Sigmoid colon (tissue), 7 donors: ENCODE data around the gene ATRX. TPM values are rescaled to one million over a fixed set of nuclear protein-coding genes. Genes with fewer than 3 reads are reported as not detected.
A peak's percentile ranks its signal among the peaks of the same experiment; 100 is the strongest.
"Not testable (repeated sequence)": the region's sequence is repeated elsewhere in the genome, so short reads cannot be mapped to it uniquely, and the experiment has no call there.

Experiments used
- DNase-seq: peaks from one replicate; pipeline ENCODE4 v3.0.0-alpha.2; 2019
- H3K27ac ChIP-seq, 4 donors: fragments of 200-600 bp; sonication (generic); one replicate each; pipeline ENCODE4 v1.5.1; 2016 to 2019; ENCODE audit warnings: mild to moderate bottlenecking in 1 of 4
- H3K27me3 ChIP-seq, 3 donors: fragments of 200-600 bp; sonication (generic); one replicate each; pipeline ENCODE4 v1.5.1; 2019; ENCODE audit warnings: mild to moderate bottlenecking in 1 of 3
- H3K36me3 ChIP-seq, 4 donors: fragments of 200-600 bp; sonication (generic); one replicate each; pipeline ENCODE4 v1.5.1; 2016 to 2019
- H3K4me1 ChIP-seq, 4 donors: fragments of 200-600 bp; sonication (generic); one replicate each; pipeline ENCODE4 v1.5.1; 2017 to 2019
- H3K4me3 ChIP-seq, 4 donors: fragments of 200-600 bp; sonication (generic); one replicate each; pipeline ENCODE4 v1.5.1; 2017 to 2019; ENCODE audit warnings: mild to moderate bottlenecking in 2 of 4, moderate library complexity in 1 of 4
- H3K9me3 ChIP-seq, 4 donors: fragments of 200-600 bp in 3 of 4; sonication (generic) in 3 of 4; one replicate each; pipeline versions ENCODE4 v1.5.1 to v1.6.1; 2013 to 2019
- CTCF ChIP-seq, 4 experiments: fragments of 450-650 bp in 3 of 4; fragments of 200-600 bp in 1 of 4; IDR thresholded peaks; one replicate each; pipeline ENCODE4 v1.5.1; 2016 to 2019; ENCODE audit warnings: antibody characterized with exemption in 4 of 4, mild to moderate bottlenecking in 3 of 4, moderate library complexity in 2 of 4
- EP300 ChIP-seq, 4 donors: sonication (generic); formaldehyde crosslinking; IDR thresholded peaks; one replicate each; pipeline ENCODE4 v1.6.1; 2017; ENCODE audit warnings: antibody characterized with exemption in 4 of 4
- POLR2A ChIP-seq, 2 donors: fragments of 450-650 bp; IDR thresholded peaks; one replicate each; pipeline ENCODE4 v1.6.1; 2016; ENCODE audit warnings: antibody characterized with exemption in 2 of 2, mild to moderate bottlenecking in 2 of 2, moderate library complexity in 2 of 2
- POLR2AphosphoS5 ChIP-seq, 4 donors: sonication (generic); formaldehyde crosslinking; IDR thresholded peaks; one replicate each; pipeline ENCODE4 v1.6.1; 2017; ENCODE audit warnings: antibody characterized with exemption in 4 of 4
- WGBS, 2 donors: extraction: QIAGEN DNeasy Blood & Tissue Kit; methylation state at CpG; one replicate each; pipeline ENCODE4 v1.1.7; 2013; 5-methylcytosine and 5-hydroxymethylcytosine counted together
- intact Hi-C: fragments of 100-400 bp; cut with DNase I; formaldehyde crosslinking; loops from one replicate; pipeline ENCODE4 v1.15.1; 2023
- polyA plus RNA-seq, 3 donors: library from polyadenylated mRNA; stranded (reverse); fragments of 200-250 nt; gene quantifications; one replicate each; pipeline ENCODE4 v1.2.3, GENCODE V29; 2013
- total RNA-seq, 4 donors: library from RNA; depleted of rRNA; stranded (reverse); fragments of >200 nt; gene quantifications; one replicate each; pipeline ENCODE4 v1.1.0, GENCODE V29; 2016
- donor health status: healthy with polysubstance abuse.
- donor health status: Bipolar disorder and iron deficiency.
- donor health status: healthy.

Gene ATRX
- total RNA-seq (100 to 1,000 TPM; 102 to 142 (median 140) TPM), polyA plus RNA-seq (10 to 100 TPM in 1 of 3 donors, 1 to 10 TPM in 2; 4.6 to 15.6 (median 6.0) TPM)

GRCh38 chrX:77785486-77786364, at the start of gene ATRX:
Gene ATRX, minus strand, starts transcription at chrX:77786216. Its CDS starts 215 bp downstream, at chrX:77786001.
- intact Hi-C loops, result loop anchor here (10.0 kb wide), 2 partner anchors 109 to 319 kb away; partner anchors contain the start of genes COX7B, MAGT1 and PGK1
- H3K9me3 ChIP-seq, result no peaks in the 10 kb centered on the region
- DNase-seq, result peak; percentile 84
- H3K4me1 ChIP-seq, result peaks cover 0 to 8% (median 3%) of the 10 kb centered on the region in 4 donors
- H3K27me3 ChIP-seq, result no peaks in the 10 kb centered on the region
- peak within 1 kb of the TSS; percentile 61 to 68 (median 62) for H3K4me3 ChIP-seq
- TF ChIP-seq POLR2AphosphoS5 (IDR thresholded peaks at IDR 0.05) (peak; percentile 39 to 69 (median 50)), CTCF (IDR thresholded peaks at IDR 0.05) (no peak), EP300 (IDR thresholded peaks at IDR 0.05) (no peak), POLR2A (IDR thresholded peaks at IDR 0.05) (peak in 1 of 2 donors; percentile 11)
- no peaks in the 10 kb centered on the region for H3K36me3 ChIP-seq
- H3K27ac ChIP-seq, result peak within 1 kb of the TSS; percentile 84 to 92 (median 90)
- WGBS, 2 donors, result 0 to 1% methylated on average over 61 of the region's 61 CpGs

- intact Hi-C loops, DNase-seq, H3K27ac ChIP-seq, H3K9me3 ChIP-seq, H3K4me1 ChIP-seq, H3K27me3 ChIP-seq, H3K4me3 ChIP-seq: not testable (repeated sequence)
- H3K36me3 ChIP-seq, result peaks cover 0 to 12% (median 0%) of the 10 kb centered on the region in 4 donors
- WGBS, 2 donors, result 93 to 96% methylated on average over 5 of the region's 5 CpGs
These were observed 45.5 kb upstream of the ATRX start for GRCh38 chrX:77831544-77831943.

GRCh38 chrX:77821989-77822388, 36.0 kb upstream of the ATRX start:
- H3K27me3 ChIP-seq, H3K4me3 ChIP-seq, intact Hi-C loops, H3K4me1 ChIP-seq, H3K36me3 ChIP-seq, H3K9me3 ChIP-seq, H3K27ac ChIP-seq, DNase-seq: not testable (repeated sequence)
- WGBS, 2 donors, result 93 to 97% methylated on average over 2 of the region's 2 CpGs

- Histone ChIP-seq H3K4me1 (no peaks in the 10 kb centered on the region), H3K27me3 (no peaks in the 10 kb centered on the region), H3K9me3 (no peaks in the 10 kb centered on the region), H3K36me3 (no peaks in the 10 kb centered on the region), H3K4me3 (no peak overlapping the region), H3K27ac (no peak overlapping the region)
- 83 to 94% methylated on average over 9 of the region's 9 CpGs for WGBS, 2 donors
- no peak for DNase-seq
- no peak for TF ChIP-seq EP300 (IDR thresholded peaks at IDR 0.05)
- TF ChIP-seq POLR2AphosphoS5 (IDR thresholded peaks at IDR 0.05), result no peak
- TF ChIP-seq POLR2A (IDR thresholded peaks at IDR 0.05), result no peak
- TF ChIP-seq CTCF (IDR thresholded peaks at IDR 0.05), result no peak
- intact Hi-C loops, result no loop called here
These were observed 34.2 kb upstream of the ATRX start for GRCh38 chrX:77820091-77820727.

- H3K36me3 ChIP-seq, result no peaks in the 10 kb centered on the region
- DNase-seq, result no peak
- 87 to 100% methylated on average over 1 of the region's 1 CpG for WGBS, 2 donors
These were observed 28.2 kb upstream of the ATRX start for GRCh38 chrX:77814210-77814609.

More at GRCh38 chrX:77814210-77814609, 28.2 kb upstream of the ATRX start:
- Histone ChIP-seq H3K4me1 (no peaks in the 10 kb centered on the region), H3K4me3 (no peak overlapping the region), H3K27me3 (no peaks in the 10 kb centered on the region), H3K27ac (no peak overlapping the region), H3K9me3 (no peaks in the 10 kb centered on the region)
- intact Hi-C loops, result no loop called here
- TF ChIP-seq POLR2A (IDR thresholded peaks at IDR 0.05) (no peak), POLR2AphosphoS5 (IDR thresholded peaks at IDR 0.05) (no peak), EP300 (IDR thresholded peaks at IDR 0.05) (no peak), CTCF (IDR thresholded peaks at IDR 0.05) (no peak)
